HG03060 (cell line): Measurements from ENCODE around the gene C3orf33.
"Not testable (repeated sequence)": the region's sequence is repeated elsewhere in the genome, so short reads cannot be mapped to it uniquely, and the experiment has no call there.

Experiments
- ATAC-seq: cut with Tn5 transposase; IDR thresholded peaks from one replicate; pipeline ENCODE4 v1.9.1; 2021; ENCODE audit warnings: low read depth, moderate number of reproducible peaks; ENCODE audit not compliant: unreplicated experiment

C3orf33 gene

GRCh38 chr3:155805802-155806618, at the start of gene C3orf33:
Gene C3orf33 (minus strand): TSS chr3:155806278. CDS start chr3:155806252, 26 bp downstream.
- peak; percentile 79 for ATAC-seq

GRCh38 chr3:155854141-155854940, 48.3 kb upstream of the C3orf33 start, which contains the start of gene SLC33A1:
Gene SLC33A1 (minus strand): TSS chr3:155854427. CDS start chr3:155853997, 430 bp downstream.
- ATAC-seq = peak; percentile 92

- no peak for ATAC-seq
These were observed 47.4 kb upstream of the C3orf33 start for GRCh38 chr3:155853214-155854140.

- ATAC-seq = no peak
These were observed 46.3 kb upstream of the C3orf33 start for GRCh38 chr3:155852341-155852740.

- ATAC-seq = not testable (repeated sequence)
These were observed 43.3 kb upstream of the C3orf33 start for GRCh38 chr3:155849404-155849803.

GRCh38 chr3:155847993-155848392, 41.9 kb upstream of the C3orf33 start:
- no peak for ATAC-seq

GRCh38 chr3:155846119-155846518, 40.0 kb upstream of the C3orf33 start:
- no peak for ATAC-seq

GRCh38 chr3:155843569-155843968, 37.5 kb upstream of the C3orf33 start:
- ATAC-seq = no peak

GRCh38 chr3:155835341-155836071, 29.4 kb upstream of the C3orf33 start:
- no peak for ATAC-seq

GRCh38 chr3:155828490-155829098, 22.5 kb upstream of the C3orf33 start:
- not testable (repeated sequence) for ATAC-seq

GRCh38 chr3:155815030-155815545, 9.0 kb upstream of the C3orf33 start:
- no peak for ATAC-seq

- ATAC-seq = not testable (repeated sequence)
These were observed 7.1 kb upstream of the C3orf33 start for GRCh38 chr3:155813224-155813623.

- no peak for ATAC-seq
These were observed 3.1 kb upstream of the C3orf33 start for GRCh38 chr3:155809181-155809580.

- ATAC-seq = no peak
These were observed 1.7 kb upstream of the C3orf33 start for GRCh38 chr3:155807823-155808222.

GRCh38 chr3:155805204-155805801, 775 bp downstream of the C3orf33 start:
- peak; percentile 9 for ATAC-seq

GRCh38 chr3:155804323-155804722, 1.8 kb downstream of the C3orf33 start:
- no peak for ATAC-seq

- no peak for ATAC-seq
These were observed 13.5 kb downstream of the C3orf33 start for GRCh38 chr3:155792532-155792931.

- ATAC-seq = no peak
These were observed 14.9 kb downstream of the C3orf33 start for GRCh38 chr3:155791190-155791589.
